IMR-90 (cell line): ENCODE results near the gene TEKT5. TPM values are rescaled to one million over a fixed set of nuclear protein-coding genes. Genes with fewer than 3 reads are reported as not detected.
A peak's percentile ranks its signal among the peaks of the same experiment; 100 is the strongest.

Experiments
- ATAC-seq: fragments of 200-7000 bp; cut with Tn5 transposase; 2 replicates; pipeline ENCODE4 v1.9.1; 2020; ENCODE audit warnings: low read depth, mild to moderate bottlenecking, moderate library complexity
- BruUV-seq: library from RNA; stranded (reverse); fragments of 400-500 nt; replicated peaks from 2 replicates; lab custom pipeline; 2021; lab: Mats Ljungman, UMichigan
- CTCF ChIA-PET: fragments of 300-600 bp; formaldehyde crosslinking; extraction: SDS; loops from one replicate; lab custom pipeline; 2021; ENCODE audit warnings: antibody characterized with exemption; lab: Yijun Ruan, JAX
- POLR2A ChIA-PET: fragments of 300-600 bp; sonication (Branson Sonifier 250); formaldehyde crosslinking; loops from one replicate; lab custom pipeline; 2022; ENCODE audit warnings: antibody characterized with exemption; ENCODE audit not compliant: unreplicated experiment; lab: Charles Lee
- DNase-seq: peaks from one replicate; pipeline ENCODE4 v3.0.0; 2013
- H2AFZ ChIP-seq: replicated peaks from 2 replicates; pipeline ENCODE3; 2013; ENCODE audit warnings: low read length, mild to moderate bottlenecking; ENCODE audit not compliant: poor library complexity
- H2AK5ac ChIP-seq: 2 replicates; pipeline ENCODE4 v1.6.1; 2013; ENCODE audit warnings: low read depth, low read length, inconsistent platforms
- H2AK9ac ChIP-seq: replicated peaks from 2 replicates; pipeline ENCODE3; 2013; ENCODE audit warnings: mild to moderate bottlenecking, low read depth, low read length, moderate library complexity; ENCODE audit not compliant: poor library complexity
- H2BK120ac ChIP-seq: 2 replicates; pipeline ENCODE4 v1.6.1; 2013; ENCODE audit warnings: low read depth, low read length, inconsistent platforms
- H2BK15ac ChIP-seq: 3 replicates; pipeline ENCODE4 v1.6.1; 2013; ENCODE audit warnings: low read depth, low read length, inconsistent platforms
- H2BK20ac ChIP-seq: 2 replicates; pipeline ENCODE4 v1.6.1; 2013; ENCODE audit warnings: low read depth, mild to moderate bottlenecking, inconsistent platforms, low read length, moderate library complexity
- H2BK5ac ChIP-seq: 2 replicates; pipeline ENCODE4 v1.6.1; 2013; ENCODE audit warnings: mild to moderate bottlenecking, low read depth, low read length, inconsistent platforms; ENCODE audit not compliant: poor library complexity, severe bottlenecking
- H3K14ac ChIP-seq: replicated peaks from 2 replicates; pipeline ENCODE4 v1.6.1; 2013; ENCODE audit warnings: low read depth, low read length, inconsistent platforms
- H3K18ac ChIP-seq: 2 replicates; pipeline ENCODE4 v1.6.1; 2013; ENCODE audit warnings: low read depth, low read length, control low read depth
- H3K23ac ChIP-seq: 2 replicates; pipeline ENCODE4 v1.6.1; 2013; ENCODE audit warnings: low read depth, low read length, inconsistent platforms
- H3K27ac ChIP-seq: 2 replicates; pipeline ENCODE4 v1.5.1; 2013; ENCODE audit warnings: mild to moderate bottlenecking, control low read depth, low read length; ENCODE audit not compliant: insufficient read depth
- H3K27me3 ChIP-seq: 2 replicates; pipeline ENCODE4 v1.6.1; 2013; ENCODE audit warnings: low read length; ENCODE audit not compliant: control insufficient read depth, insufficient read depth
- H3K36me3 ChIP-seq: 2 replicates; pipeline ENCODE4 v1.6.1; 2013; ENCODE audit warnings: low read length, mixed read lengths; ENCODE audit not compliant: control insufficient read depth, insufficient read depth
- H3K4ac ChIP-seq: 2 replicates; pipeline ENCODE4 v1.6.1; 2013; ENCODE audit warnings: low read depth, low read length, inconsistent platforms
- H3K4me1 ChIP-seq: 2 replicates; pipeline ENCODE4 v1.6.1; 2013; ENCODE audit warnings: low read length, mixed read lengths; ENCODE audit not compliant: control insufficient read depth, insufficient read depth
- H3K4me2 ChIP-seq: 2 replicates; pipeline ENCODE4 v1.6.1; 2013; ENCODE audit warnings: low read depth, mild to moderate bottlenecking, control low read depth, low read length, moderate library complexity
- H3K4me3 ChIP-seq: 2 replicates; pipeline ENCODE4 v1.5.1; 2013; ENCODE audit warnings: low read depth, mild to moderate bottlenecking, control low read depth, low read length, moderate library complexity; ENCODE audit not compliant: insufficient read depth
- H3K56ac ChIP-seq: 2 replicates; pipeline ENCODE4 v1.6.1; 2013; ENCODE audit warnings: low read length, inconsistent platforms; ENCODE audit not compliant: insufficient read depth; ENCODE audit errors: extremely low read depth
- H3K79me1 ChIP-seq, 2 experiments: 2 replicates each; pipeline ENCODE4 v1.6.1; 2013; ENCODE audit warnings: low read length in 2 of 2, inconsistent platforms in 1 of 2, low read depth in 1 of 2
- H3K9ac ChIP-seq: 2 replicates; pipeline ENCODE4 v1.6.1; 2013; ENCODE audit warnings: low read depth, low read length, control low read depth
- H3K9me1 ChIP-seq: 2 replicates; pipeline ENCODE4 v1.6.1; 2013; ENCODE audit warnings: low read length, inconsistent platforms; ENCODE audit not compliant: insufficient read depth
- H3K9me3 ChIP-seq: 2 replicates; pipeline ENCODE4 v1.6.1; 2013; ENCODE audit warnings: low read length; ENCODE audit not compliant: control insufficient read depth, insufficient read depth
- H4K20me1 ChIP-seq: 2 replicates; pipeline ENCODE4 v1.6.1; 2013; ENCODE audit warnings: low read length, inconsistent platforms; ENCODE audit not compliant: insufficient read depth
- H4K5ac ChIP-seq: 2 replicates; pipeline ENCODE4 v1.6.1; 2013; ENCODE audit warnings: mild to moderate bottlenecking, low read depth, low read length, control low read depth
- H4K8ac ChIP-seq, 2 experiments: 2 replicates each; pipeline ENCODE4 v1.6.1; 2013; ENCODE audit warnings: low read depth in 2 of 2, low read length in 2 of 2, control low read depth in 1 of 2, inconsistent platforms in 1 of 2
- H4K91ac ChIP-seq: 2 replicates; pipeline ENCODE4 v1.6.1; 2013; ENCODE audit warnings: low read depth, low read length, inconsistent platforms; ENCODE audit not compliant: insufficient read depth
- BHLHE40 ChIP-seq: fragments of 150-350 bp; IDR thresholded peaks from 2 replicates; pipeline ENCODE4 v1.6.1; 2016; ENCODE audit warnings: mild to moderate bottlenecking, low read depth, low read length
- CEBPB ChIP-seq: IDR thresholded peaks from 2 replicates; pipeline ENCODE4 v1.6.1; 2012; ENCODE audit warnings: low read depth, low read length, improper control_type of control experiment
- CHD1 ChIP-seq: IDR thresholded peaks from 2 replicates; pipeline ENCODE4 v1.6.1; 2012; ENCODE audit warnings: low read depth, low read length, improper control_type of control experiment
- CTCF ChIP-seq: conservative IDR thresholded peaks from 2 replicates; pipeline ENCODE4 v1.5.1; 2012; ENCODE audit warnings: mild to moderate bottlenecking, low read depth, low read length, improper control_type of control experiment
- ELK1 ChIP-seq: fragments of 150-350 bp; IDR thresholded peaks from 2 replicates; pipeline ENCODE4 v1.6.1; 2016; ENCODE audit warnings: low read depth, mild to moderate bottlenecking, low read length, moderate library complexity, borderline replicate concordance
- FOS ChIP-seq: fragments of 150-350 bp; IDR thresholded peaks from 2 replicates; pipeline ENCODE4 v1.6.1; 2016; ENCODE audit warnings: low read depth, low read length
- MAFK ChIP-seq: IDR thresholded peaks from 2 replicates; pipeline ENCODE4 v1.6.1; 2012; ENCODE audit warnings: low read depth, low read length, improper control_type of control experiment
- MAZ ChIP-seq: IDR thresholded peaks from 2 replicates; pipeline ENCODE4 v1.6.1; 2012; ENCODE audit warnings: low read depth, mild to moderate bottlenecking, low read length, improper control_type of control experiment, moderate library complexity, borderline replicate concordance
- MXI1 ChIP-seq: IDR thresholded peaks from 2 replicates; pipeline ENCODE4 v1.6.1; 2012; ENCODE audit warnings: low read depth, mild to moderate bottlenecking, low read length, moderate library complexity, borderline replicate concordance
- NFE2L2 ChIP-seq: fragments of 150-350 bp; IDR thresholded peaks from 2 replicates; pipeline ENCODE4 v1.6.1; 2016; ENCODE audit warnings: low read depth, mild to moderate bottlenecking, low read length
- POLR2A ChIP-seq: IDR thresholded peaks from 2 replicates; pipeline ENCODE4 v1.6.1; 2012; ENCODE audit warnings: mild to moderate bottlenecking, low read depth, low read length
- RAD21 ChIP-seq: IDR thresholded peaks from 2 replicates; pipeline ENCODE4 v1.6.1; 2012; ENCODE audit warnings: low read length, improper control_type of control experiment
- RCOR1 ChIP-seq: IDR thresholded peaks from 2 replicates; pipeline ENCODE4 v1.6.1; 2012; ENCODE audit warnings: mild to moderate bottlenecking, low read length, improper control_type of control experiment; ENCODE audit not compliant: insufficient replicate concordance
- RFX5 ChIP-seq: IDR thresholded peaks from 2 replicates; pipeline ENCODE4 v1.8.0; 2012; ENCODE audit warnings: low read depth, mild to moderate bottlenecking, low read length, moderate library complexity
- SMC3 ChIP-seq: fragments of 150-350 bp; IDR thresholded peaks from 2 replicates; pipeline ENCODE4 v1.6.1; 2016; ENCODE audit warnings: low read depth, mild to moderate bottlenecking, antibody characterized with exemption, low read length, moderate library complexity
- USF2 ChIP-seq: fragments of 150-350 bp; IDR thresholded peaks from 2 replicates; pipeline ENCODE4 v1.6.1; 2017; ENCODE audit warnings: mild to moderate bottlenecking, antibody characterized with exemption, low read length, low read depth
- WGBS, 2 experiments: methylation state at CpG; one replicate each; pipeline versions ENCODE4 v1.1.5 to v1.1.7; 2013; ENCODE audit warnings: missing lambda C conversion rate in 2 of 2; ENCODE audit not compliant: insufficient read length in 1 of 2; ENCODE audit errors: extremely low coverage in 2 of 2; 5-methylcytosine and 5-hydroxymethylcytosine counted together
- dilution Hi-C: fragments of 300-500 bp; cut with HindIII; formaldehyde crosslinking; loops from one replicate; pipeline ENCODE4 v1.14.3; 2018; ENCODE audit warnings: low sequenced_read_pairs; ENCODE audit not compliant: unreplicated experiment
- in situ Hi-C: fragments of 300-500 bp; cut with MboI; formaldehyde crosslinking; loops from 3 replicates; pipeline ENCODE4 v1.14.3; 2019; ENCODE audit warnings: low sequenced_read_pairs, inconsistent platforms, mixed read lengths
- intact Hi-C: fragments of 100-400 bp; cut with micrococcal nuclease; formaldehyde crosslinking; loops from 2 replicates; pipeline ENCODE4 v1.10.0; 2022
- polyA plus RNA-seq, 3 experiments: library from polyadenylated mRNA; depleted of rRNA; stranded (reverse); fragments of >200 nt; gene quantifications; 2 replicates each; pipeline ENCODE4 v1.2.3, GENCODE V29; 2012; ENCODE audit warnings: low replicate concordance in 1 of 3
- total RNA-seq: library from RNA; depleted of rRNA; stranded (reverse); fragments of >200 nt; gene quantifications from 2 replicates; pipeline ENCODE4 v1.2.3, GENCODE V29; 2012

Gene TEKT5
- total and polyA plus RNA-seq, 2 of the 4 experiments (the other 2 are of a cell fraction), result 0.17 TPM; not detected in 1

GRCh38 chr16:10619271-10619849 lies 75.4 kb downstream of the TEKT5 start:
- Histone ChIP-seq H3K18ac (no peak overlapping the region), H2BK20ac (no peak overlapping the region), H3K56ac (no peak overlapping the region), H4K91ac (no peak overlapping the region), H2AK5ac (no peak overlapping the region), H3K23ac (no peak overlapping the region), H4K20me1 (no peaks in the 10 kb centered on the region), H4K8ac (no peak overlapping the region), H3K14ac (no peak overlapping the region), H3K9me3 (no peaks in the 10 kb centered on the region), H3K4ac (no peak overlapping the region), H4K5ac (no peak overlapping the region), H3K27ac (no peak overlapping the region), H2BK120ac (no peak overlapping the region), H2AK9ac (no peak overlapping the region), H3K4me2 (no peak overlapping the region), H3K79me1 (no peaks in the 10 kb centered on the region), H3K9ac (no peak overlapping the region), H3K9me1 (no peaks in the 10 kb centered on the region), H3K27me3 (peaks cover 12% of the 10 kb centered on the region), H2BK15ac (no peak overlapping the region), H3K36me3 (no peaks in the 10 kb centered on the region), H3K4me3 (no peak overlapping the region), H2BK5ac (no peak overlapping the region), H3K4me1 (peaks cover 4% of the 10 kb centered on the region; the same call in 1 of the 2 replicates), H2AFZ (peak overlapping the region; percentile 48)
- in situ Hi-C loops (no loop called here), dilution Hi-C loops (no loop called here), intact Hi-C loops (no loop called here)
- CTCF ChIA-PET, result no interaction called here
- ATAC-seq (no peak), DNase-seq (no peak)
- WGBS, 2 experiments, result 20% methylated on average over 3 of the region's 25 CpGs; no CpG with 5 or more reads in 1 of the 2 experiments
- TF ChIP-seq CEBPB (no peak), BHLHE40 (no peak), RFX5 (no peak), ELK1 (no peak), RAD21 (no peak), MXI1 (no peak), MAFK (no peak), POLR2A (no peak), SMC3 (no peak), CTCF (no peak), RCOR1 (no peak), CHD1 (no peak), USF2 (no peak), MAZ (no peak), FOS (no peak), NFE2L2 (no peak)
- no TSS peak for BruUV-seq
- POLR2A ChIA-PET, result no interaction called here
